ENCODE data around the gene KRTAP2-3. TPM values are rescaled to one million over a fixed set of nuclear protein-coding genes. Genes with fewer than 3 reads are reported as not detected.

The KRTAP2-3 gene
- total and polyA plus RNA-seq, 2 of the 4 experiments (the other 2 are of a cell fraction) = 1.4 to 35.2 TPM

- no peak for ATAC-seq (ENCODE audit: low read depth)
- Histone ChIP-seq H2AK5ac (ENCODE audit: low read depth, low read length) (no peak overlapping the region), H2BK120ac (ENCODE audit: low read depth, low read length) (no peak overlapping the region), H3K79me1 (ENCODE audit: low read depth in 1 of 2, low read length in 2 of 2) (no peaks in the 10 kb centered on the region), H4K8ac (ENCODE audit: low read depth in 2 of 2, low read length in 2 of 2) (no peak overlapping the region), H3K4me2 (ENCODE audit: low read depth, low read length) (no peak overlapping the region), H3K36me3 (ENCODE audit: control insufficient read depth, insufficient read depth, low read length) (no peaks in the 10 kb centered on the region), H3K56ac (ENCODE audit: extremely low read depth, insufficient read depth, low read length) (no peak overlapping the region), H3K18ac (ENCODE audit: low read depth, low read length) (no peak overlapping the region), H4K91ac (ENCODE audit: insufficient read depth, low read depth, low read length) (no peak overlapping the region), H3K27ac (ENCODE audit: insufficient read depth, low read length) (no peak overlapping the region), H3K23ac (ENCODE audit: low read depth, low read length) (no peak overlapping the region), H3K9me1 (ENCODE audit: insufficient read depth, low read length) (no peaks in the 10 kb centered on the region), H4K20me1 (ENCODE audit: insufficient read depth, low read length) (no peaks in the 10 kb centered on the region), H3K4me1 (ENCODE audit: control insufficient read depth, insufficient read depth, low read length) (no peaks in the 10 kb centered on the region), H3K9ac (ENCODE audit: low read depth, low read length) (no peak overlapping the region), H3K27me3 (ENCODE audit: control insufficient read depth, insufficient read depth, low read length) (no peaks in the 10 kb centered on the region), H3K4ac (ENCODE audit: low read depth, low read length) (no peak overlapping the region), H2AFZ (replicated peaks; ENCODE audit: low read length, poor library complexity) (no peak overlapping the region), H2AK9ac (replicated peaks; ENCODE audit: low read depth, low read length, poor library complexity) (no peak overlapping the region), H3K4me3 (ENCODE audit: insufficient read depth, low read depth, low read length) (no peak overlapping the region), H2BK20ac (ENCODE audit: low read depth, low read length) (no peak overlapping the region), H2BK15ac (ENCODE audit: low read depth, low read length) (no peak overlapping the region), H4K5ac (ENCODE audit: low read depth, low read length) (no peak overlapping the region), H2BK5ac (ENCODE audit: low read depth, low read length, poor library complexity, severe bottlenecking) (no peak overlapping the region), H3K9me3 (ENCODE audit: control insufficient read depth, insufficient read depth, low read length) (no peaks in the 10 kb centered on the region), H3K14ac (replicated peaks; ENCODE audit: low read depth, low read length) (no peak overlapping the region)
- CTCF ChIA-PET = no interaction called here
- POLR2A ChIA-PET (ENCODE audit: unreplicated experiment) = no interaction called here
- no CpG with 5 or more reads among the region's 2 CpGs for WGBS, 2 experiments (ENCODE audit: extremely low coverage in 2 of 2, insufficient read length in 1 of 2)
- dilution Hi-C loops (cut with HindIII; ENCODE audit: low sequenced_read_pairs, unreplicated experiment) = no loop called here
- TF ChIP-seq ELK1 (IDR thresholded peaks at IDR 0.05; ENCODE audit: borderline replicate concordance, low read depth, low read length) (no peak), MXI1 (IDR thresholded peaks at IDR 0.05; ENCODE audit: borderline replicate concordance, low read depth, low read length) (no peak), BHLHE40 (IDR thresholded peaks at IDR 0.05; ENCODE audit: low read depth, low read length) (no peak), SMC3 (IDR thresholded peaks at IDR 0.05; ENCODE audit: low read depth, low read length) (no peak), POLR2A (IDR thresholded peaks at IDR 0.05; ENCODE audit: low read depth, low read length) (no peak), MAFK (IDR thresholded peaks at IDR 0.05; ENCODE audit: low read depth, low read length) (no peak), MAZ (IDR thresholded peaks at IDR 0.05; ENCODE audit: borderline replicate concordance, low read depth, low read length) (no peak), FOS (IDR thresholded peaks at IDR 0.05; ENCODE audit: low read depth, low read length) (no peak), CTCF (conservative IDR thresholded peaks at IDR 0.05; ENCODE audit: low read depth, low read length) (no peak), CEBPB (IDR thresholded peaks at IDR 0.05; ENCODE audit: low read depth, low read length) (no peak), RFX5 (IDR thresholded peaks at IDR 0.05; ENCODE audit: low read depth, low read length) (no peak), RAD21 (IDR thresholded peaks at IDR 0.05; ENCODE audit: low read length) (no peak), USF2 (IDR thresholded peaks at IDR 0.05; ENCODE audit: low read depth, low read length) (no peak), NFE2L2 (IDR thresholded peaks at IDR 0.05; ENCODE audit: low read depth, low read length) (no peak), RCOR1 (IDR thresholded peaks at IDR 0.05; ENCODE audit: insufficient replicate concordance, low read length) (no peak), CHD1 (IDR thresholded peaks at IDR 0.05; ENCODE audit: low read depth, low read length) (no peak)
- intact Hi-C loops (cut with micrococcal nuclease) = no loop called here
- in situ Hi-C loops (cut with MboI; ENCODE audit: low sequenced_read_pairs) = no loop called here
- DNase-seq = no peak
- BruUV-seq (replicated peaks) = no TSS peak
These were observed 13.8 kb upstream of the KRTAP2-3 start for GRCh38 chr17:41073676-41074075.
